ENCODE results near the gene CLDN4. TPM values are rescaled to one million over a fixed set of nuclear protein-coding genes. Genes with fewer than 3 reads are reported as not detected.
A peak's percentile ranks its signal among the peaks of the same experiment; 100 is the strongest.
"Not testable (repeated sequence)": the region's sequence is repeated elsewhere in the genome, so short reads cannot be mapped to it uniquely, and the experiment has no call there.

Gene CLDN4
- total RNA-seq, 1 donor from 2014 or later = 1.7 TPM

DNA sequence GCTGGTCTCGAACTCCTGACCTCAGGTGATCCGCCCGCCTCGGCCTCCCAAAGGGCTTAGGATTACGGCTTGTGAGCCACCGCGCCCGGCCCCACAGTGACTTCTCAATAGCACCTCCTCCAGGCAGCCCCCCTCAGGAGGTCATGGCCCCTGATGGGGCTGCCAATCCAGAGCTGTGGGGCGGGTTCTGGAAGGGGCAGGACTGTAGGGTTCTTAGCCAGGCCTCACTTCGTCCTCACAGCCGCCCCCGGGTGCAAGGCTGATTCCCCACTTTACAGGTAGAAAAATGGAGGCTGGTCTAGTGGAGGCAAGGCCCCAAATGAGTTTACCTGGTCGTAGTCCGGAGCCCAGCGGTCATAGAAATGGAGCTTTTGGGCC is 10.9 kb downstream of the CLDN4 start:
- no peak for ATAC-seq
- DNase-seq (ENCODE audit: low spot score) = no peak

DNA sequence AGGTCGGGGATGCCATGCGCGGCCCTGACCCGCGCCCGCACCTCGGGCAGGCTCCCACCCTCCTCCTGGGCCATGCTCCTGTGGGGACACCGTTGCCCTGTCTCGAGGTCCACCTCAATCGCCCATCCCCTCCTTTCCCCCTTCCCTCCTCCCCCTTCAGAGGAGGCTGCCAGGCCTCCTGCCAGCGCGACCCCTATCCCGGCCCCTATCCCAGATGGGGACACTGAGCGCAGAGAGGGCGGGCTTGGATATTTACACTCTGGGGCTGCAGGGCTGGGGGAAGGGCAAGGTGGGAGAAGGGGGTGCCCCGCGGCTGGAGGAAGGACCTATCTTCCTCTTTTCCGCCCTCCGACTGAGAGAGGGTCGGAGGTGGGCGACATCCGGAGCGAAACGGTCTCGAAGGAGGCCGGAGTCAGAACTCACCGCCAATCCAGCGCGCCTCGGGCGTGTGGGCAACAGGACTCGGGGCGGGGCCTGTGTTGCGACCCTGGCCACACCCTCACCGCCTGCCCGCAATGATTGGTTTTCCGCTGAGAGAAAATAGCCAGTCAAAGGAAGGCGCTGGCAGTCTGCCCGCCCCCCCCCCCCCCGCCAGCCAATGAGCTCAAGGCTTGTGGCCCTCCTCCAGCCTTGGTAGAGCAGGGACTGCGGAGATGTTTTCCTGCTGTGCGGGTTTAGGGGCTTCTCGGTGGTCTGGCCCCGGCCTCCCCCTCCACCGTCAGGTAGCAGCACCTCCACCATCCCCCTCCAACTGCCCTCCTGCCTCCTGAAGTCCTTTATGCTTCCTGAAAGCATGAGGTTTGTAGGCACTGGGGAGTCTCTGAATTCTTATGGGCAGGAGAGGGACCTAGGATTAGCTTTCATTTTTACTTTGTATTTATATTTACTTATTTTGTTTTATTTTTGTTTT is 11.5 kb downstream of the CLDN4 start, which contains the start of gene METTL27:
Gene METTL27 (minus strand): TSS at position 450 of the 910 bp plus-strand sequence. CDS start 376 bp downstream, at position 74.
- peak; percentile 92 for DNase-seq (ENCODE audit: low spot score)
- ATAC-seq = peak; percentile 97

DNA sequence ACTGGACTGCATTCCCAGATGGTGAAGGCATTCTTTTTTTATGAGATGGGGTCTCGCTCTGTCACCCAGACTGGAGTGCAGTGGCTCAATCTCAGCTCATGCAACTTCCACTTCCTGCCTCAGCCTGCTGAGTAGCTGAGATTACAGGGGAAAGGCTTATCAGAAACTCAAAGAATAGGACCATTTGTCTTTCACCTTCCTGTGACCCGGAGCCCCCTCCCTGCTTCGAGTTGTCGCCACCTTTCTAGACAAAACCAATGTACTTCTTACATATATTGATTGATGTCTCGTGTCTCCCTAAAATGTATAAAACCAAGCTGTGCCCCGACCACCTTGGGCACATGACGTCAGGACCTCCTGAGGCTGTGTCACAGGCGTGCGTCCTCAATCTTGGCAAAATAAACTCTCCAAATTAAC is 13.3 kb downstream of the CLDN4 start:
- no peak for ATAC-seq
- DNase-seq (ENCODE audit: low spot score) = no peak

DNA sequence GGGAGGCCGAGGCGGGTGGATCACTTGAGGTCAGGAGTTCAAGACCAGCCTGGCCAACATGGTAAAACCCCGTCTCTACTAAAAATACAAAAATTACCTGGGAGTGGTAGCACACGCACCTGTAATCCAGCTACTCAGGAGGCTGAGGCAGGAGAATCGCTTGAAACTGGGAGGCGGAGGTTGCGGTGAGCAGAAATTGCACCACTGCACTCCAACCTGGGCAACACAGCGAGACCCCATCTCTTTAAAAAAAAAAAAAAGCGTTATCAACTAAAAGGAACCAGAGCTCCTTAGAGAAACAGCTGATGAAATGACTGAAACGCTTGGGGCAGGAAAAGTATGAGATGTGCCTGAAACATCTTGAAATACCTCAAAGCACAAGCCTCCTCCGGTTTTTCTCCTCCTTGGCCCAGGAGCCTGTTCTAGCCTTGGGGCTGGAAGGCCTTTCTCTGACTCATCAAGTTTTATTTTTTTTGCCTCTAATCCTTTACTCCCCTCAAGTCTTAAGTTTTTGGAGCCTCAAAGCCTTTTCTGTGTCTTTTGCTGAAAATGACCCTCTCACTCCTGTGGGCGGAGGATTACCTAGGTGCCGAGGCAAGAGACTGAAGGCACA is 14.2 kb downstream of the CLDN4 start:
- DNase-seq (ENCODE audit: low spot score) = no peak
- ATAC-seq = no peak

DNA sequence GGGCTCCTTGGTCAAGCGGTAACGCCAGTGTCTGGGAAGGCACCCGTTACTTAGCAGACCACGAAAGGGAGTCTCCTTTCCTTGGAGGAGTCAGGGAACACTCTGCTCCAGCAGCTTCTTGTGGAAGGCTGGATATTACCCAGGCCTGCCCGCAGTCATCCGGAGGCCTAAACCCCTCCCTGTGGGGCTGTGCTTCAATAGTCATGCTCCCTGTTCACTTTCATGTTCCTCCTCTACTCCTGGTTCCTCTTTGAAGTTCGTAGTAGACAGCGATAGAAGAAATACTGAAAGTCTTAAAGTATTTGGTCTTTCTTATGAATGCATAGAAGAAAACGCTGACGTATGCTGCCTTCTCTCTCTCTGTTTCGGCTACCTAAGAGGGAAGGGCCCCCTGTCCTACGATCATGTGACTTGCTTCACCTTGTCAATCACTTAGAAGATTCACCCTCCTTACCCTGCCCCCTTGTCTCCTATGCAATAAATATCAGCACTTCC is 15.0 kb downstream of the CLDN4 start:
- not testable (repeated sequence) for ATAC-seq; DNase-seq (ENCODE audit: low spot score)

DNA sequence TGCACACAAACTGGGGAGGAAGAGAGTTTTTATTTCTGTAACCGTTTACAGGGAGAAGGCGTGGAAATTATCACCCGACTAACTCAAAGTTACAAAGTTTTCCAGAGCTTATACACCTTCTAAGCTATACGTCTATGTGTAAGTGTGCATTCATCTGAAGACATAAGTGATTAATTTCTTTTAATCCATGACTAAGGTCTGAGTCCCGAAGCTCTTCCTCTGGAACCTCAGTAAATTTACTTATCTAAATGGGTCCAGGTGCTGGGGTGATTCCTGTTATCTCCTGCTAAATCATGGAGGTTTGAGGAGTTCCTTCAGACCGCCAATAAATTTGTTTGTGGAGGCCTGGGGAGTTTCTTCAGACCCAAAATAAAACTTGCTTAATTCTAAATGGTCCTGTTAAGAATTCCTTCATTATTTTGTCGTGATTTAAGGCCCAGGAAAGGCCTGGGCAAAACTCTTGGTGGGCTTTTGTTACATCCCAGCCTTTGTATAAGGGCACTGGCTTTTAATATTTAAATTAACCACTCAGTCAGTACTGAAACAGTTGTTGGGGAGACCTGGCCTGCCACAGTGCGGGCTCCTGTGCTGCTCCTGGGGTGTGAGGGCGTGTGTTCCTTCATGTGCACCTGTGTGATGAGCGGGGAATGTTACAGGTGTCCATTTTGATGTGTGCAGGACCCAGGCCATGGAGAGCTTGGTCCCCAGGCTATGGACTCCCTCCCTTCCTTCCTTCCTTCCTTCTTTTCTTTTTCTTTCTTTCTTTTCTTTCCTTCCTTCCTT is 17.3 kb downstream of the CLDN4 start:
- no peak for DNase-seq (ENCODE audit: low spot score)

DNA sequence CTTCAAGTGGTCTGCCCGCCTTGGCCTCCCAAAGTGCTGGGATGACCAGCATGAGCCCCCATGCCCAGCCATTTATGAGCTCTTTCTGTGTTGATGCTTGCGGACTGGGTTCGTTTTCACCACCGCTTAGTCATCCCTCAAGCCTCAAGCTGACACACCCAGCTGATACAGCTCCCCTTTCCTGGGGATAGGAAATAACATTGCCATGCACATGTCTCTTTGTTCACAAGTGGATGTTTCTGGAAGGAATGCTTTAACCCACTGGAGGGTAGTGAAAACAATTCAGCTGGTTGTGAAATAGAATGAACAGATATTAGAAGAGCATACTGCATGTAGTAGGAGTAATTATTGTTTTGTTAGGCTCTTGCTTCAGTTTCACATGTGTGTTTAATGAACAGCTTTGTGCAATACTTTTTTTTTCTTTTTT is 20.0 kb downstream of the CLDN4 start:
- no peak for DNase-seq (ENCODE audit: low spot score)
- no peak for ATAC-seq

More for the DNA sequence above, 17.3 kb downstream of the CLDN4 start:
- ATAC-seq = no peak

DNA sequence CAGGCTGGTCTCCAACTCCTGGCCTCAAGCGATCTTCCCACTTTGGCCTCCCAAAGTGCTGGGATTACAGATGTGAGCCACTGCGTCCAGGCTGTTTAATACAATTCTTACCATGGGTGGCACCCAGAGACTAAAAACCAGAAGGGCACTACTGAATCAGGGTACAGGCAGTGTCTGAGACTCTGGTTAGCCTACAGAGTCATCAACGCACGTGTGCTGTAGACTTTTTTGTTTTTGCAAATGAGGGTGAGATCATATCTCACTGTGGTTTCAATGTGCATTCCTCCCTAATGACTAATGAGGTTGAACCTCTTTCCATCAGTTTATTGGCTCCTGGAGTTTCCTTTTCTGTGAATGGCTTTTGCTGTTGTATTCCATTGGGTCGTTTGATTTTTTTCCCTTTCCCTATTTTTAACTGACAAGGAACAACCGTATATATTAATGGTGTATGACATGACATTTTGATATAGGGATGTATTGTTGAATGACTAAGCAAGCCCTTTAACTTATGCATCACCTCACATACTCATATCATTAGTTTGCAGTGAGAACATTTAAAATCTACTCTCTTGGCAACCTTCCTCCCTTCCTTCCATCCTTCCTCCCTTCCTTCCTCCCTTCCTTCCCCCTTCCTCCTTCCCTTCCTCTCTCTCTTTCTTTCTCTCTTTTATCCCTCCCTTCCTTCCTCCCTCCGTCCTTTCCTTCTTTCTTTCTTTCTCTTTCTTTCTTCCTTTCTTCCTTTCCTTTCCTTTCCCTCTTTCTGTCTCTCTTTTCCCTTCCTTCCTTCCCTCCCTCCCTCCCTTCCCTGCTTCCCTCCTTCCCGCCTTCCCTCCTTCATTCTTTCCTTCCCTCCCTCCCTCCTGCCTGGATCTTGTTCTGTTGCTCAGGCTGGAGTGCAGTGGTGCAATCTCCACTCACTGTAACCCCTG is 20.9 kb downstream of the CLDN4 start:
- DNase-seq (ENCODE audit: low spot score) = no peak
- ATAC-seq = no peak

DNA sequence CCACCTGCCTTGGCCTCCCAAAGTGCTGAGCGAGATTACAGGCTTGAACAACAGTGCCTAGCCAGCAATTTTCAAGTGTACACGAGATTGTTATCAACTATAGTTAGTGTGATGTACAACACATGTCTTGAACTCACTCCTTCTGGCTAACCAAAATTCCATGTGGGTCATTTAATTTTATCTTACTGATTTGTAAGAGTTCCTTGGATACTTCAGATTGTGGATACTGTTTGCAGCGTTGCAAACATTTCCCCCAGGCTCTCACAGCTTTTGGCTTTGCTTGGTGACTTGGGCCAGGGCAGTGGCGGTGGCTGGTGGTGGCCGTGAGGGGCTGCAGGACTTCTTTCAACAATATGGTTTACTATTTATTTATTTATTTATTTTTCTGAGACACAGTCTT is 21.7 kb downstream of the CLDN4 start:
- ATAC-seq (no peak), DNase-seq (ENCODE audit: low spot score) (no peak)

DNA sequence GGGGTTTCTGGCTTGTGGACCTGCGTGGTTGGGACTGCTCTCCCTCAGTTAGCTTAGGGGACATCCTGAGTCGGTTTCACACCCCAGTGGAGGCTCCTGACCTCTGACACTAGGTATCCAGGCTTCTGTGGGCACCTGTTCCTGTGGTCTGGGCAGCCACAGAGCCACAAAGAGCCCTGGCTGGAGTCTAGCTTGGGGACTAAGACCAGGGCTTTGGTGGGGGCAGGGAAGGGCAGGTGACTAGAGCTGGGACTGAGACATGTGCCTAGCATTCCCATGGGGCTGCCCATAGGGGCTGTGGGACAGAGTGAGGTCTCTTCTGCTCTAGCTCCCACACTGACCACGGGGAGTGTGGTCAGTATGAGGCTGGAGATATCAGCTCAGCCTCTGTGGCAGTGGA is 26.1 kb downstream of the CLDN4 start:
- no peak for DNase-seq (ENCODE audit: low spot score)

DNA sequence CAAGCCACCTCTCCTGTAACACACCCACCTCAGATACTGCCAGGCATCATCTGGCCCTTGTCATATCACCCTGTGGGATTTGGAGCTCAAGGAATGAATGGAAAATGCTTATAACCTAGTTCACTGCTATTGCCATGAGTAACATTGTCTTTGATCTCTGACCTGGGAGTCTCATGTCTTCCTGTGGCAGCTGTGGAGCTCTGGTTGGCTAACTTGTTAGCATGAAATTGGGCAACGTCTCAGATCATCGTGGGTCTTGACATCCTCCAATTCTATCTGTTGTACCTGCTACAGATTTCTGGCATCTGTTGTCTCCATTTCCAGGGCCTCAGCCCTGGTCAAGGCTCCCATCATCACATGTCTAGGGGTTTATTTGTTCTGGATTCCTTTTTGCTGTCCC is 28.0 kb downstream of the CLDN4 start:
- DNase-seq (ENCODE audit: low spot score) (no peak), ATAC-seq (no peak)

More for the DNA sequence above, 26.1 kb downstream of the CLDN4 start:
- ATAC-seq = no peak

DNA sequence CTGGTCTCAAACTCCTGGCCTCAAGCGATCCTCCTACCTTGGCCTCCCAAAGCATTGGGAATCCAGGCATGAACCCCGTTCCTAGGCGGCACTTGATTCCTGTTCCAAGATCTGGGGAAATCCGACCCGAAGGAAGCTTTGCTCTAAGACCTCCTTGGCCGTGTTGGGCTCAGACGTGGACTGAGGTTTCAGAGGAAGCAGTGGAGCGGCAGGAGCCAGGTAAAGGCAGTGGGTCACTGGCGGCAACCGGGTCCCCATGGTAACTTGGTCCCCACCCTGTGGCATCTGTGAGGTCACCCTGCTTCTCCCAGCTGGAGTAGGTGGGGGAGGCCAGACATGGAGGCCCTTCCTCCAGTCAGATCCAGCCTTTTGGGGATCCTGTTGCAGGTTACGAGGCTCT is 30.1 kb downstream of the CLDN4 start, which contains the start of gene TMEM270:
Gene TMEM270 (plus strand): TSS at position 301 of the 400 bp plus-strand sequence. CDS start 36 bp downstream, at position 337.
- DNase-seq (ENCODE audit: low spot score) = no peak

DNA sequence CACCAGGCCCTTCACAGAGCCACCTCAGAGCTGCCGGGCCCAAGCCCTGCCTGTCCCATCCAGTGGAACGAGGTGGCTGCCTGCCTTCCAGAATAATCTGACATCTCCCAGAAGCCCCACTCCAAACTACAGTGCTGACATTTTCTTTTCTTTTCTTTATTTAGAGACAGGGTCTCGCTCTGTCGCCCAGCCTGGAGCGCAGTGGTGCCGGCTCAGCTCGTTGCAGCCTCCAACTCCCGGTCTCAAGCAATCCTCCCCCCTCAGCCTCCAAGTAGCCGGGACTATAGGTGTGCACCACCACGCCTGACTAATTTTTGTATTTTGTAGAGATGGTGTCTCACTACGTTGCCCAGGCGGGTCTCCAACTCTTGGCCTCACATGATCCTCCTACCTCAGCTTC is 30.5 kb downstream of the CLDN4 start:
- DNase-seq (ENCODE audit: low spot score) (no peak), ATAC-seq (no peak)

More for the DNA sequence above, 30.1 kb downstream of the CLDN4 start, which contains the start of gene TMEM270:
- no peak for ATAC-seq

DNA sequence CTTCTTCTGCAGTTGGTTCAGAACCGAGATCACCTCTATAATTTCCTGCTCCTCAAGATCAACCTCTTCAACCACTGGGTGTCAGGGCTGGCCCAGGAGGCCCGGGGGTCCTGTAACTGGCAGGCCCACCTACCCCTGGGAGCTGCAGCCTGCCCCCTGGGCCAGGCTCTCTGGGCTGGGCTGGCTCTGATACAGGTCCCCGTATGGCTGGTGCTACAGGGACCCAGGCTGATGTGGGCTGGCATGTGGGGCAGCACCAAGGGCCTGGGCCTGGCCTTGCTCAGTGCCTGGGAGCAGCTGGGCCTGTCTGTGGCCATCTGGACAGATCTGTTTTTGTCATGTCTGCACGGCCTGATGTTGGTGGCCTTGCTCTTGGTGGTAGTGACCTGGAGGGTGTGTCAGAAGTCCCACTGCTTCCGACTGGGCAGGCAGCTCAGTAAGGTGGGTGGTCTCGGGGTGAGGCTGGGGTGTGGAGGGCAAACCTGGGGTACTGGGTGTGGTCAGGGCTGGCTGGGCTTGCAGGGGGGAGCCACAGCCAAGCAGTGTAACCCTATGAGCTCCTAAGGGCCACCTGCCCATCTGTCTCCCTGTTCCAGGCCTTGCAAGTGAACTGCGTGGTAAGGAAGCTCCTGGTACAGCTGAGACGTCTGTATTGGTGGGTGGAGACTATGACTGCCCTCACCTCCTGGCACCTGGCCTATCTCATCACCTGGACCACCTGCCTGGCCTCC is 34.4 kb downstream of the CLDN4 start:
- DNase-seq (ENCODE audit: low spot score) (no peak), ATAC-seq (no peak)

DNA sequence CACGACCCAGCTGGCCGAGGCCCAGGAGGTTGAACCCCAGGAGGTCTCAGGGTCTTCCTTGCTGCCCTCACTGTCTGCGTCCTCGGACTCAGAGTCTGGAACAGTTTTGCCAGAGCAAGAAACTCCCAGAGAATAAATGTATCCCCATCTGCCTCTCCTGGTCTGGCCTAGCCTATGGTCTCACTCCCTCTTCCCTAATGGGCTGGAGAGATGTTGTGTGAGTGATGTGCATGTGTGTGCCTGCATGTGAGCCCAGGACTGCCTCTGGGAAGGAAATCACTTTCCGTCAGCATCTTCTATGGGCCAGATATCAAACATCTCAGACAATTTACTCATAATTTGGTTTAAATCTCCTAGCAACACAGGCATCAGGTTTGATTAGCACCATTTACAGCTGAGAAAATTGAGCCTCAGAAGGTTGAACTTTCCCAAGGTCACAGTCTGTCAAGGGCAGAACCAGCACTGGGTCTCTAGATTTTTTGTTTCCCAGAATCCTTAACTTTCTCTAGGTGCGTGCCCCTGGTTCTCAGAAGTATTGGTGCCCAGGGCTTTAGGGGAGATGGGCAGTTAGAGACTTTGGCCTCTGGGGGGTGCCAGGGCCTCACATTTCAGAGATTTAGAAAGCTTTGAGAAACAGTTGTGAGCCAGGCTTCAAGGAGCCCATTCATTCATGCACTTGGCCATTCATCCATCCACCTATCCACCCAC is 35.1 kb downstream of the CLDN4 start:
- DNase-seq (ENCODE audit: low spot score) (no peak), ATAC-seq (peak; percentile 64)

DNA sequence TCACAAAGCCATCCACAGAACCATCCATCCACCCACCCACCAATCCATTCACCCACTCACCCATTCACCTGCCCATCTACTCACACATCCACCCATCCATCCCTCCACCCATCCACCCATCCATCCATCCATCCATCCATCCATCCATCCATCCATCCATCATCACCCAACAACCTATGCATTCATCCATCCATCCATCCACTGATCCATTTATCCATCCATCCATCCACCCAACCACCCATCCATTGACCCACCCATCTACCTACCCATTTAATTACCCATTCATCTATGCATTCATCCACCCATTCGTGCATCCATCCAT is 35.6 kb downstream of the CLDN4 start:
- no peak for DNase-seq (ENCODE audit: low spot score)
- ATAC-seq = no peak

DNA sequence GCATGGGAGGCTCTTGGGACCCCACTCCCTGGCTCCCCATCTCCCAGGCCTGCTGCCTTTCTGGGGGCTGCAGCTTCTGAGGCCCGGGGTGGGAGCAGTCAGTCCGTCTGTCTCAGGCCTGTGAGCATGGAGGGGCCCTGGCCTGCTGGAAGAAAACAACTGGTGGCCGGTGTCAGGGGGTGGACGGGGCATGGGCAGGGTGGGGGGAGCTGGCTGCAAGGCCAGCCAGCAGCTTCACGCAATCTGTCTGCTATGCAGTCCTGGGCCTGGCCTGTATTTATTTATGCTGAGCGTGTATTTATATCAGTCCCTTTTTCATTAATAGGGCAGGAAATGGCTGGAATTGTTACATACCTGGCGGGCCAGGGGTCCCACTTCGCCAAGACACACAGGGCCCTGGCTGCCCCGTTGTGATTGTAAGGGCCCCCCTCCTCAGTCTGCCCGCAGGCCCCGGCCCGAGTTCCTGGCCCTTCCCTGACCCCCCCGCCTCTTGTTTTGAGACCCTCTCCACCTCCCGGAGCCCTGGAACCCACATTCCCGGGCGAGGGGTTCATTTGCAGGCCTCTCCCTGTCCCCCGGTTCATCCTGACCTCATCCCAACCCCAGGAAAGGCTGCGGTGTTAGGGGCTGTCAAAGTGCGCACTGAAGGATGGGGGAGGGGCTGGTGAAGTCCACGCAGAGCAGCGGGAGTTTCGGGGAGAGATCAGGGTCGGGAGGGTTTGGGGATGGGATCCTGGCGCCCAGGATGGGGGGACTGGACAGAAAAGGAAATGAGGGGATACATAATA is 38.4 kb downstream of the CLDN4 start:
- ATAC-seq = no peak
- no peak for DNase-seq (ENCODE audit: low spot score)

DNA sequence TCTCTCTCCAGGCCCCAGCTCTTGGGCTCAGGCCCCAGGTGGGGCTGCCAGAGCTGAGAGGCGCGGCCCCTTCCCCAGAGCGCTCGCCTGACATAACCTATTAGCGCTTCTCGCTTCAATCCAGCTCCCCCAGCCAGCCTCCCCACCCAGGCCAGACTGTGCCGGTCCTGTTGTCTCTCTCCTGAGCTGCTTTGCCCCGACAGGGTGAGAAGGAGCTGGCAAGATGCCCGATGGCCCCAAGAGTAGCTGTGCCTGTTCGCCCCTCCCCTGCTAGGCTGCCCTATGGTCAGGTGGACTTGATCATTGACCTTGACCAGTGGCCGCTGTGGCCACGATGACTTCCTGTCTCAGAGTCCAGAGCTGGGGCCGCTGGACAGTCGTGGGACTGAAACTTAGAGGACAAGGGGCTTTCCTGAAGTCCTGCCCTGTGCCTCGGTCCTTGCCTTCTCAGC is 39.3 kb downstream of the CLDN4 start:
- ATAC-seq (peak; percentile 65), DNase-seq (ENCODE audit: low spot score) (peak; percentile 87)
